Measurements from ENCODE around the gene MED4. TPM values are rescaled to one million over a fixed set of nuclear protein-coding genes. Genes with fewer than 3 reads are reported as not detected.
"Not testable (repeated sequence)": the region's sequence is repeated elsewhere in the genome, so short reads cannot be mapped to it uniquely, and the experiment has no call there.

Gene MED4
- total RNA-seq, 1 donor from 2014 or later: 58.3 TPM

GRCh38 chr13:48096670-48097069 is 1.8 kb upstream of the MED4 start:
- intact Hi-C loops (cut with micrococcal nuclease): loop anchor here (5.0 to 10.0 kb wide), 3 partner anchors 396 to 878 kb away; partner anchors contain the start of genes CYSLTR2 and FNDC3A

GRCh38 chr13:48094404-48094780 is 512 bp downstream of the MED4 start:
- intact Hi-C loops (cut with micrococcal nuclease): loop anchor here (10.0 kb wide), 2 partner anchors 560 to 880 kb away; partner anchors contain the start of genes CYSLTR2 and FNDC3A

DNA sequence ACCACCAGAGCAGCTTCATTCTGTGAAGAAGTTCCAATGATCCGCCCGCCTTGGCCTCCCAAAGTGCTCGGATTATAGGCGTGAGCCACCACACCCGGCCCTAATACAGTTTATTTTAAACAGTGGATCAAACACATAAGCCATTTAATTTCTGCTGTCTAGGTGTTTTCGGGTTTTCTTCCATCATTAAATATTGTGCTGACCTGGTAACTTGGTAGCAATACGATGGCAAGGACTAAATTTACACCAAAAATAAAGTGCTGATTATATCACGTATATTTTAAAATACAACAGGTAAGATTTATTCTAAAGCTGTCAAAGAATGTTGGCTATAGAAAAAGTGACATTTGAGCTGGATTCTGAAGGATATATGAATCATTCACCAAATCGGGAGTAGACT is 1.3 kb downstream of the MED4 start:
- intact Hi-C loops (cut with micrococcal nuclease): loop anchor here (10.0 kb wide), 2 partner anchors 561 to 881 kb away; partner anchors contain the start of genes CYSLTR2 and FNDC3A

DNA sequence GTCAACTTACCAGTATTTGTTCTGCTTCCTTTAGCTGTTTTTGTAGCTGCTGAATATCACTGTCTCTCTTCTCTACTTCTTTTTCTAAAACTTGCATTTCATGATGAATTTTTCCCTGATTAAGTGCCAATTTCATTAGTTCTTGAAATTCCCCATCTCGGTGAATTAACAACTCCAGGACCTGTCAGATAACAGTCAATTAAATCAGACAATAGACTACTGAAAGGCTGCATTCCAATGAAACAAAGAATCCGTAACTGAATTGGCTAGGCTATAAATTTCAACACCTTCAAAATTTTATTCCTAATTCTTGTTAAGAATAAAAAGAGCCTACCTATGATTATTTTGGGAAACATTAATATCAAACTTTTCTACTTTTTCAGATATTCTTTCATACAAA is 8.6 kb downstream of the MED4 start:
- intact Hi-C loops (cut with micrococcal nuclease): no loop called here

DNA sequence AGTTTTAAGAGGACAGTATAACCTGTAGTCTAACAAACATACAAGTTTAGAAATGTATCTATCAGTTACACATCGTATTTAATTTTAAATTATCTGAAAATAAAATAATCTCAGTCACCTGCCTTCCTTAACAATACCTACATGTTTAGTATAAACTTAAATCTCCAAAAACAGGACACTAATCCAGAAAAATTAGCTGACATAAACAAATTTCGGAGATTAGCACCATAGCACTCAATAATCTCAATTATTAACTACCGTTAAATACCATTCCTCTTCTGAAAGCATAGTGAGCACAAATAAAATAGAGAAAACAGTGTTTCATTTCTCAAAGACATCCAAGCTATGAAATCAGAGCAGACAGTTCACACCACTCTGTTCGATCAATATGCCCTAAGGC is 13.2 kb downstream of the MED4 start:
- intact Hi-C loops (cut with micrococcal nuclease): no loop called here

DNA sequence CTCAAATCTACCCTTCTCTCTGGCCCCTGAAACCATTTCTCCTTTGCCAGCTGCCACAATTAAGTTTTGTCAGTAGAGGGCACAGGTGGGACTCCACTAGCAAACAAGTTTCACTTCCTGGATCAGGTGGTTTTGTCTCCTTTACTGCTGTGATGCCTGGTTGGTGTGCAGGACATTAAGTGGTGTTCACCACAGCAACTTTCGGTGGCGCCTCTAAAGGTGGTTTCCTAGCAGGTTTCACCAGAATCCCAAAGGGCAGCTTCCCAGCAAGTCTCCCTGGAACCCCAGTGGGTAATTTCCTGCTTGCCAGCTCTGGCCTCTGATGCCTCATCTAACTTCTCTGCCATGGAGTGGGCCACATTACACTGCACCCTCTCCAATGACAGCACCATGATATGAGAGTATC is 16.6 kb downstream of the MED4 start:
- intact Hi-C loops (cut with micrococcal nuclease): no loop called here

GRCh38 chr13:48074006-48074405 is 20.9 kb downstream of the MED4 start:
- intact Hi-C loops (cut with micrococcal nuclease): no loop called here

DNA sequence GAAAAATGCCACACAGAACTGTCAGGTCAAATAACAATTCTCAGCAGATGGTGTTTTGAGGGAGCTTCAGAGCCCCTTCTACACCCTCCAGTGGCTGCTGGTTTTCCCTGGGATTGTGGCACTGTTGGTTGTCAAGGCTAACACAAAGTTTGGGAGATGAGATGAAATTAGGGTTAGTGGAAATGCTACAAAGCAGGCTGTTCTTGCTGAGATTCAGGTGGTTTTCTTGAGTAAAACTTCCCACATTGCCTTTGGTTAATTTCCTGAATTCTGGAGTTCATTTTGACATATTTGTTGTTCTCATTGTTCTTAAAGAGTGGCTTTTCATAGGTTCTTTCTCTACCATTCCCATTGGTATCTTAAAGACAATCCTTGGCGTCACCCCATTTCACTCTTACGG is 22.1 kb downstream of the MED4 start:
- intact Hi-C loops (cut with micrococcal nuclease): no loop called here

DNA sequence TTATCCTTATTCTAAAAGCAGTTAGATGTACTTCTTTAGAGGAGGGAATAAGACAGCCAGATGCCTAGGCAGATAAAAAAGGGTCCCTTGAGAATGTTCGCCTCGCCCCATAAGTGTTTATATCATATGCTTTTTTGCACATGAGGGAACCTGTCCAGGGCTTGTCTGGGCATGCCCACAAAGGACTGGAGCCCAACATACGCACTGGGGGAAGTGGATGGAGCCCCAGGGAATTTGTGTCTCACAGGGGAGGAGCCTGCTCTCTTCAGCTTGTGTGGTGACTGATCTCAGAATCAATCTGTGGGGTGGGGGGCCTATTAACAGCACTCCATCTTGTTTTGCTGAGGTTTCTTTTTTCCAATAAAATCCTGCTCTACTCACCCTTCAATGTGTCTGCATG is 22.6 kb downstream of the MED4 start:
- intact Hi-C loops (cut with micrococcal nuclease): no loop called here

DNA sequence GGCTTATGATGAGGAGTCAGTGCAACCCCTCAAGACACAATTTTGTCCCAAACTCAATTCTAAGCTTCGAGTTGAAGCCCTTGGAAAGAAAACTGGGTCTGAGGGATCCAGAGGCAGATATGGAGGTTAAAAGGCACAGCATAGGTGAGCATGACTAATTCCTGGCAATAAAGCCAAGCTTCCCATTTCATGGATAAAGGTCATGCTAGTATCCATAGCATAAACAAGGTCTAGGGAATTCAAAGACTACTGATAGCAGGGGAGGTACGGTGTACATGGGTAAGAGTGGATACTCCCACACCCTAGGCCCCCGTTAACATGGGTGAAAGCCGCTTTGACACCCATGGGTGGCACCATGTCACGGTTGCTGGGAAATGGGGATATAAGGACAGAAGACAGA is 24.0 kb downstream of the MED4 start:
- intact Hi-C loops (cut with micrococcal nuclease): no loop called here

GRCh38 chr13:48069573-48069972 is 25.3 kb downstream of the MED4 start:
- intact Hi-C loops (cut with micrococcal nuclease): no loop called here

GRCh38 chr13:48068952-48069351 is 26.0 kb downstream of the MED4 start:
- intact Hi-C loops (cut with micrococcal nuclease): no loop called here

GRCh38 chr13:48068036-48068435 is 26.9 kb downstream of the MED4 start:
- intact Hi-C loops (cut with micrococcal nuclease): no loop called here

DNA sequence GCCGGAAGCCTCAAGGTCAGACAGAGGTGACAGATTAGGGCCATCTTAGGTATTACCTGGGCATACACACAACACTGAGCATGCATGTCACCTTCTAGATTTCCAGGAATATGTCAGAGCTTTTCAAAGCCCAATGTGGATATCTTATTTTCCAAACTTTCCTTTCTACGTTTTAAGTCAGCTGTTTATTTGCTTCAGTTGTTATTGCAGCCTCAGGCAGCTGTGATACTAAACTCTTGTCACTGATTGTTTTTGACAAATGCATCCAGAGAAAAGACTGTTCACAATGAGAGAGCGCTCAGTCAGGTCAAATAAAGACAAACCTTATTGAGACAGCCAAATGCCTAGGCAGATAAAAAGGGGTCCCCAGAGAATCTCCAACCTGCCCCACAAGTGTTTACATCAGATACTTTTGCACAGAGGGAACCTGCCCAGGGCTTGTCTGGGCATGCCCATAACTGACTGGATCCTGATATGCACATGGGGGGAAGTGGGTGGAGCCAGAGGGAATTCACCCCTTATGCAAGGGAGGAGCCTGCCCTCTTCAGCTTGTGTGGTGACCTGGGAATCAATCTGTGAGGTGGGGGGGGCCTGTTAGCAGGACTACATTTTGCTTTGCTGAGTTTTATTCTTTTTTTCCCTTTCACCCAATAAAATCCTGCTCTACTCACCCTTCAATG is 28.5 kb downstream of the MED4 start:
- intact Hi-C loops (cut with micrococcal nuclease): no loop called here

DNA sequence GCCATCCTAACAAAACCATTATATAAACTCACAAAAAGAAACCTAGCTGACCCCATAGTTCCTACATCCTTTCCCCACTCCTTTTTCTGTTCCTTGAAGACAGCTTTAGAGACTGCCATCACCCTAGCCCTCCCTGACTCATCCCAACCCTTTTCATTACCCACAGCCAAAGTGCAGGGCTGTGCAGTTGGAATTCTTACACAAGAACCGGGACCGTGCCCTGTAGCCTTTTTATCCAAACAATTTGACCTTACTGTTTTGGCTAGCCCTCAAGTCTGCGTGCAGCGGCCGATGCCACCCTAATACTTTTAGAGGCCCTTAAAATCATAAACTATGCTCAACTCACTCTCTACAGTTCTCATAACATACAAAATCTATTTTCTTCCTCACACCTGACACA is 35.0 kb downstream of the MED4 start:
- intact Hi-C loops (cut with micrococcal nuclease): not testable (repeated sequence)

DNA sequence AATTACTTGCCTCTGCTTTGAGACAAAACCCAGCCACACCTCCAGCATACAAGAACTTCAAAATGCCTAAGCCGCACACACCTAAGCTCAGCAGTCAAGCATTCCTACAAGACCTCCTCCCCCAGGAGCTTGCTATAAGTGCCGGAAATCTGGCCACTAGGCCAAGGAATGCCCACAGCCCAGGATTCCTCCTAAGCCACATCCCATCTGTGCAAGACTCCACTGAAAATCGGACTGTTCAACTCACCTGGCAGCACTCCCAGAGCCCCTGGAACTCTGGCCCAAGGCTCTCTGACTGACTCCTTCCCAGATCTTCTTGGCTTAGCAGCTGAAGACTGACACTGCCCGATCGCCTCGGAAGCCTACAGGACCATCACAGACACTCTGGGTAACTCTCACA is 36.4 kb downstream of the MED4 start:
- intact Hi-C loops (cut with micrococcal nuclease): not testable (repeated sequence)

- intact Hi-C loops (cut with micrococcal nuclease): no loop called here
Observed at GRCh38 chr13:48055712-48056111, 39.2 kb downstream of the MED4 start.

- intact Hi-C loops (cut with micrococcal nuclease): no loop called here
Observed at GRCh38 chr13:48054601-48055000, 40.3 kb downstream of the MED4 start.

DNA sequence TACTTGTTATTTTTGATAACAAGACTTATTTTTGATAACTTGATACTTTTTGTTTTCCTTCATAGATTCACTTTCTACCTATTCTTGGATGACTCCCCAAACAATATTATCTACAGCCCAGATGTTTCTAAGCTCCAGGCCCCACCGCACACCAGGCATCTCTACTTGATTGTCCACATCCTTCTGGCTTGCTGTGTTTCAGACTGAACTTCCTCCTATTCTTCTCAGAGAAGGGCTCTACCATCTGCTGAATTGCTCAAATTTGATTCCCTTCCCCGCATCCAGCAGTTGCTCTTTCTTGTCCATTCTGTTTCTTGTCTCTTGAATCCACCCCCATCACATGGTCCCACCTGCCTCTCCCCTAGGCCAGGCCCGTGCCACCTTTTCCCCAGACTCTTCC is 44.4 kb downstream of the MED4 start:
- intact Hi-C loops (cut with micrococcal nuclease): no loop called here

DNA sequence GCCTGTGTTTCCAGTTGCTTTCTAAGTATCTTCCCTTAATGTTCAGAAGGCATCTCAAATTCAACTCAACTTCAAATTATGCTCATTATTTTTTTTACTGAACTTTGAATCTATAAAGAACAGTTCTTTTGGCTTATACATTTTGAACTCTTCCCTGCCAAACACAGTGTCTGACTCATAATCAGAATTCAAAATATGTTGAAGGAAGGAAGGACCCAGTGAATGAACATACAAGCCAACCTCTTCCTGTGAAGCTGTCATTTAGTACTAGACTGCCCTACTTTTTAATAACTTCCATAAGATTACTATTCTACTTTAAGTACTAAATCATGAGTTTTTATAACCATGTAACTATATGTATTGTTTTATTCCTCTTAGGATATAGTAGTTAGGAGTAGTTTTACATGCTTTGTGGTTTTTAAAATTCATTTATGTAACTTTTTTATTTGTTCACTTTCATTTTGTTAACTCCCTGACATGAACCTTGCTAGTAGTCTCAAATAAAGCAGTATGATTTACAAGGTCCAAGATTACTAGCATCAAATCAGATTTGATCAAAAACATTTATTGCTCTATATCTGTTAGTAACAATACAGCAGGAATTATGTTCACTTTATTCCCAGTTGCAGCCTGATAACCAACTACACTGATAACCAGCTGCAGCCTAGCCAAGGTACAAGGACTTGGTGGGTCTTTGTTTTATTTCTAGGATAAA is 51.0 kb downstream of the MED4 start:
- intact Hi-C loops (cut with micrococcal nuclease): no loop called here

DNA sequence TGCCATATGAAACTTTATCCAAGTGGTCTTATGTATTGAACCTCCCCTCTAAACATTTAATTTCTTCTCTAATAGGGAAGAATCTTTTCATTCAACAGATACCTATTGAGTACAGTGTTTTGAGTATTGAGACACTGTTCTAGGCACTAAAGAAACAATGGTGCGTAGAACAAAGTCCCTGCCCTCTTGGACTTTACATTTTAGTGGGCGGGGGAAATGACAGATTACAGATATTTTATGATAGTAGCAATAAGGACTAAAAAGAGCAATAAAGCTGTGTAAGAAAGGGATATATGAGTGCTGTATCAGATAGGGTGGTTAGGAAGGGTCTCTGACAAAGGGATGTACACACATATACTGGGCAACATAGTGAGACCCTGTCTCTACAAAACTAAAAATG is 52.0 kb downstream of the MED4 start:
- intact Hi-C loops (cut with micrococcal nuclease): no loop called here

GRCh38 chr13:48040896-48041295 is 54.0 kb downstream of the MED4 start:
- intact Hi-C loops (cut with micrococcal nuclease): no loop called here

GRCh38 chr13:48040049-48040448 is 54.9 kb downstream of the MED4 start:
- intact Hi-C loops (cut with micrococcal nuclease): no loop called here
